Measurements from ENCODE around the gene MYO5B.

Gene MYO5B

GRCh38 chr18:49884465-49884864 lies 310.5 kb downstream of the MYO5B start:
- Histone ChIP-seq H3K27ac (no peak overlapping the region), H3K4me3 (ENCODE audit: low read depth, low read length) (no peak overlapping the region), H3K9me3 (ENCODE audit: severe bottlenecking) (no peaks in the 10 kb centered on the region), H3K36me3 (no peaks in the 10 kb centered on the region), H3K27me3 (ENCODE audit: insufficient read depth, low read depth, severe bottlenecking) (no peaks in the 10 kb centered on the region)
- no peak for TF ChIP-seq CTCF (IDR thresholded peaks at IDR 0.05; ENCODE audit: low read depth, low read length)
- DNase-seq, result peak; percentile 44

- Histone ChIP-seq H3K4me3 (ENCODE audit: low read depth, low read length) (no peak overlapping the region), H3K27me3 (ENCODE audit: insufficient read depth, low read depth, severe bottlenecking) (no peaks in the 10 kb centered on the region), H3K27ac (no peak overlapping the region), H3K9me3 (ENCODE audit: severe bottlenecking) (no peaks in the 10 kb centered on the region), H3K36me3 (no peaks in the 10 kb centered on the region)
- no peak for DNase-seq
- no peak for TF ChIP-seq CTCF (IDR thresholded peaks at IDR 0.05; ENCODE audit: low read depth, low read length)
Observed at GRCh38 chr18:49880661-49881060, 314.3 kb downstream of the MYO5B start.

GRCh38 chr18:49879271-49879580 lies 315.7 kb downstream of the MYO5B start:
- no peaks in the 10 kb centered on the region for H3K9me3 ChIP-seq (ENCODE audit: severe bottlenecking)
- H3K4me3 ChIP-seq (ENCODE audit: low read depth, low read length), result no peak overlapping the region
- no peak overlapping the region for H3K27ac ChIP-seq
- no peaks in the 10 kb centered on the region for H3K36me3 ChIP-seq
- TF ChIP-seq CTCF (IDR thresholded peaks at IDR 0.05; ENCODE audit: low read depth, low read length), result no peak
- no peak for DNase-seq
- H3K27me3 ChIP-seq (ENCODE audit: insufficient read depth, low read depth, severe bottlenecking), result no peaks in the 10 kb centered on the region

GRCh38 chr18:49878567-49879270 lies 316.2 kb downstream of the MYO5B start:
- no peak overlapping the region for H3K27ac ChIP-seq
- H3K27me3 ChIP-seq (ENCODE audit: insufficient read depth, low read depth, severe bottlenecking), result no peaks in the 10 kb centered on the region
- H3K36me3 ChIP-seq, result no peaks in the 10 kb centered on the region
- no peak for TF ChIP-seq CTCF (IDR thresholded peaks at IDR 0.05; ENCODE audit: low read depth, low read length)
- H3K4me3 ChIP-seq (ENCODE audit: low read depth, low read length), result no peak overlapping the region
- no peaks in the 10 kb centered on the region for H3K9me3 ChIP-seq (ENCODE audit: severe bottlenecking)
- DNase-seq, result no peak

- no peaks in the 10 kb centered on the region for H3K36me3 ChIP-seq
- H3K27me3 ChIP-seq (ENCODE audit: insufficient read depth, low read depth, severe bottlenecking), result no peaks in the 10 kb centered on the region
- H3K27ac ChIP-seq, result no peak overlapping the region
- H3K9me3 ChIP-seq (ENCODE audit: severe bottlenecking), result no peaks in the 10 kb centered on the region
- no peak overlapping the region for H3K4me3 ChIP-seq (ENCODE audit: low read depth, low read length)
- no peak for TF ChIP-seq CTCF (IDR thresholded peaks at IDR 0.05; ENCODE audit: low read depth, low read length)
- DNase-seq, result no peak
Observed at GRCh38 chr18:49878015-49878414, 316.9 kb downstream of the MYO5B start.

GRCh38 chr18:49876536-49876935 lies 318.4 kb downstream of the MYO5B start:
- no peak for TF ChIP-seq CTCF (IDR thresholded peaks at IDR 0.05; ENCODE audit: low read depth, low read length)
- no peaks in the 10 kb centered on the region for H3K36me3 ChIP-seq
- no peaks in the 10 kb centered on the region for H3K27me3 ChIP-seq (ENCODE audit: insufficient read depth, low read depth, severe bottlenecking)
- no peak overlapping the region for H3K27ac ChIP-seq
- no peak overlapping the region for H3K4me3 ChIP-seq (ENCODE audit: low read depth, low read length)
- no peaks in the 10 kb centered on the region for H3K9me3 ChIP-seq (ENCODE audit: severe bottlenecking)
- DNase-seq, result no peak
